Glomerular endothelial cell (primary cell): Measurements from ENCODE around the gene HOXA5. TPM values are rescaled to one million over a fixed set of nuclear protein-coding genes. Genes with fewer than 3 reads are reported as not detected.

Experiments used
- DNase-seq: peaks from one replicate; pipeline ENCODE4 v3.0.0-alpha.2; 2011; ENCODE audit warnings: low read depth, low spot score; ENCODE audit errors: extremely low read depth
- total RNA-seq: library from RNA; depleted of rRNA; stranded (reverse); fragments of >200 nt; gene quantifications from 2 replicates; pipeline ENCODE4 v1.2.3, GENCODE V29; 2015

The HOXA5 gene
- total RNA-seq, 1 donor from 2014 or later = 34.5 TPM

DNA sequence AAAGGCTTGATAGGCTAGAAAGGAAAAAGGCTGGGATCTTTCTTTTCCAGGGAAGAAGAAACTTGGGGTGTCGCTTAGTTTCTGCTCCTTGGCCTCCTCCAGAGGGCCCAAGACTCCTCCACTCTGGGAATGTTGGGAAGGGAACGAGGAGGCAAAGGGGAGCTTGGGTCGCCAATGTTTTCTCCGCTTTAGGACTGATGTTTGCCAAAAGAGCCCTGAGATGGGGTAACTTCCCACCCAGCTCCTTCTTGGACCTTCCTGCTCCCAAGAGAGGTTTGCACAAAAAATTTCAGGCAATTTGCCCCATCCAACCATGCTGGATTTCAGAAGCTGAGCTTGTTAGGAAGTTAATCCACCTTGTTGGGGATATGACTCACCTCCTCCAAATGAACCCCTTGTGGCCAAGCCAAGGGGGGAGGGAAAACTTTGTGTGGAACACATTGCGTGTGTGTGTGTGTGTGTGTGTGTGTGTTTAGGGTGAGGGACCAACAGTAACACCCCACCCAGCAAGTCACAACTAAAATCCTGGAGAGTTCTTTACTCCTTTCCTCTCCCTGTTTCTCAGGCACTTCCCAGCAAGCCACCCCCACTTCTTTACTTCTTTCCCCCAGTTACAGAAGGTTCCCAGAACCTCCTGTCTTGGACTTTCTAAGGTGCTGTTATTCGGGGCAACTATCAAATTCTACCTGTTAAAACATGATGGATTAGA, 32.3 kb downstream of the HOXA5 start:
- DNase-seq = no peak

DNA sequence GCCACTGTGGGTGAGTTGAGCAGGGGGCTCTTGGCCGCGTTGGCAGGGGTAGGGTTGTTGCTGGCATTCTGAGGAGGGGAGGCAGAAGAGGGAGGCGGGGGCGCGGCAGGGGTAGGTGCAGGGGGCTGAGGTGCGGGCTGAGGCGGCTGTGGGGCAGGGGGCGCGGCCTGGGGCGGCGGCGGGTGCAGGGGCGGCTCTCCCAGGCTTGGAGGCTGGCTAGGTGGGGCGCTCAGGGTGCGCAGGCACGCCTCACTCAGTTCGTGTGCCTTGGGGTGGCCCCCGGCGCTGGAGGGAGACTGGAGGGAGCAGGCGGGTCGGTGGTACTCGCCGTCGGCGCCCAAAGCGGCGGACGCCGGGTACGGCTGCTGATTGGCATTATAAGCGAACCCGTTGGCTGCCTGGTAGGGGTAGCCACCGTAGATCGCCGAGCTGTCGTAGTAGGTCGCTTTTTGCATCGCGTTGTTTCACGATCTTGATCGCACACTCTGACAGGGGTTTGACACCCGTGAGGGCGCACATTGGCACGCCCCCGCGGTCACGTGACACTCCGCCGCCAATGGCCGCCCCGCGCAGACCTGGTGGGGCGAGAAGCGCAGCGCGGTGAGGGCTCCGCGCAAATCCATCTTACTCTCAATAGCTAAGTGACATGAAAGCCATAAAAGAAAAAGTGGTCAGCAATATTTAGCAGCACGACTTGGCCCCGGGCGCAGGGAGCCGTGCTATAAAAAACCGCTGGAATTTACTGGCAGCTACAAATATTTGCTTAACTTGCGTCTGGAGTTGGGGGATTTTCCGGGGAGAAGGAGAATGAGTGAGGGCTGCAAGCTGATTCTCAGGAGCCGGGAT, 33.1 kb downstream of the HOXA5 start:
- no peak for DNase-seq

DNA sequence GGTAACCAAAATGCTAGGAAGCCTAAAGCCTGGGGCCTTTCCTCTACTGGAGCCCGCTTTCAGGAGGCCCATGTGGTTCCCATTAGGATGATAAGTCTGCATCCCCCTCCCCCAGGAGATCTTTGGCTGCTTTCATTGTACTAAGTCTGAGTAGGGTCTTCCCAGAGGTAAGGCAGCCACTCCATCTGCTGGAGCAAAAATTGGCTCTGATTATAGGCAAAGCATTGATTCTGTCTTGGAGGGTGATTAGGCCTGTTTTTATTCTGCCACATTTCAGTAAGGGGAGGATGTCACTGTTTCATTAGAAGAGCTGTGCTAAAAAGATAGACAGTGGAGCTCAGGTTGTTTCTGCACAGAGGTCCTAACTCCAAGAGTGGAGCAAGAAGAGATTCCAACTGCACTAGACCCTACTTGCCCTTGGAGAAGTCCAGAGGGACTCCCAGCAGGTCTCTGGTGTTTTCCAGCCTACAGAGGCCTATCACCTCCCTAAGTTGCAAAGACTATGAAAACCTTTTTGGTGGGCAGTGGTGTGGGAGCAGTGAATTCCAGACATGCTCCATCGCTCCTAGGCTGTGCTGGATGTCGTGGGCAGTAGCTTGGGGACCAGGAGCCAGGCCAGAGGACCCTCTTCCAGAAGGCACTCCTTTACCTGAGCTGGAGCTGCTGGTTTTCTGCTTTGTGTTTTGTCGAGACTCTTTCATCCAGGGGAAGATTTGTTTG, 33.9 kb downstream of the HOXA5 start:
- DNase-seq = no peak

DNA sequence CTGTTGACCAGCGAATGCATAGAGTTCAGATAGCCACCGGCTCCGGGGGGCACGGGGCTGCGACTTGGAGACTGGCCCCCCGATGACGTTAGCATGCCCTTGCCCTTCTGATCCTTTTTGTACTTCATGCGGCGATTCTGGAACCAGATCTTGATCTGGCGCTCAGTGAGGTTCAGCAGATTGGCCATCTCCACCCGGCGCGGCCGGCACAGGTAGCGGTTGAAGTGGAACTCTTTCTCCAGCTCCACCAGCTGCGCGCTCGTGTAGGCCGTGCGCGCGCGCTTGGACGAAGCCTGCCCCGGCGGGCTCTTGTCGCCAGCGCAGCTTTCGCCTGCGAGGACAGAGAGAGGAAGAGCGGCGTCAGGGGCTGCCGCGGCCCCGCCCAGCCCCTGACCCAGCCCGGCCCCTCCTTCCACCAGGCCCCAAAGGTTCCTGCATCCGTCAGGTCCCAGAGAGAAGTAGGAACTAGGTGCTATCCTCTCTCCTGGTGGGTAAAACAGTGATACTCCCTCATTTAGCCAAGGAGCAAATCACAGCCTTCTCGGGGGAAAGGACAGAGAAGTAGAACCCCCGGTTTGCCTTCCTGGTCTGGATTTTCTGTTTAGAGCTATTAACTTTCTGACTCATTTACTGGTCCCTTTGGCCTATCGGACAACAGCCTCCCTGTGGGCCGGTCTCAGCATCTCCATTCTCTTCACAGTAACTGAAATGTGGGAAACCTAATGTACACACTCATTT, 34.9 kb downstream of the HOXA5 start:
- no peak for DNase-seq

DNA sequence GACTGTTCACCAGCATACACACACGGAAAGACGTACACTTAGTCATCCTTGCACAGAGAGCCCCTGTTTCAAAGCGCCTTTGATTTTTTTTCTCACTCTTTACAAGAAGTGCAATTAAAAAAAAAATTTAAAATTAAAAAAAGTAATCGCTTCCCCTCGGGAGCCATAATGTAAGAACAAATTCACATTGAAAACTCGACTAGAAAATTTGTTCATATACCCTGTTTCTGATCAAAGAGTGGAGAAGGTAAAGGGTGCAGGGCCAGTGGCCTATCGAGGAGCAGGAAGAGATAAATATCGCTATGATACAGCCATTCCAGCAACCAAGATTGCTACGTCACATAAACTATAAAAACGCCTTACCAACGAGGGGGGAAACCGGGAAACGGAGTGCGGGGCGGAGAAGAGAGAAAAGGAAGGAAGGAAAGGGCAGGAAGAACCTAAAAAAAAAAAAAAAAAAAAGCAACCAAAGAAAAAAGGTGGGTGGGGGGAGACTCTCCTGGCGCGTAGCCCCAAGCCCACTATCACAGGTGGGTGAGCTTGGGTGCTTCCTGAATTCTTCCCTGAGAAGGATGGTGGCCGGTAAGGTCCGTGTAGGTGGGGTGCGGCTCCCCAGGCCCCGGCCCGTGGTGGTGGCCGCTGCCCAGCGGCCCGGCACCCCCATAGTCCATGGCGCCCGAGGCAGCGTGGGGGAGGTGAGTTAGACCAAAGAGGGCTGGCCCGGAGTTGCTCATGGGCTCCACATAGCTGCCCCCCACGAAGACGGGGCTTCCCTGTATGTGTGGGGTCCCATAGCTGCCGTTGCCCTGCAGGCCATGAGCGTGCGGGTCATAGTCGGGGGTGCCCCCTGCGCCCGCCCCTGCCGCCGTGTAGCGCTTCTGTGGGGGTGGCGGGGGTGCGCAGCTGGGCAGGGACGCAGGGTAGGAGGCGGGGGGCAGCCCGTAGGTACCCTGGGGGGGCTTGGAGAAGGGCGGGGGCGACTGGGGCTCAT, 35.8 kb downstream of the HOXA5 start:
- no peak for DNase-seq

DNA sequence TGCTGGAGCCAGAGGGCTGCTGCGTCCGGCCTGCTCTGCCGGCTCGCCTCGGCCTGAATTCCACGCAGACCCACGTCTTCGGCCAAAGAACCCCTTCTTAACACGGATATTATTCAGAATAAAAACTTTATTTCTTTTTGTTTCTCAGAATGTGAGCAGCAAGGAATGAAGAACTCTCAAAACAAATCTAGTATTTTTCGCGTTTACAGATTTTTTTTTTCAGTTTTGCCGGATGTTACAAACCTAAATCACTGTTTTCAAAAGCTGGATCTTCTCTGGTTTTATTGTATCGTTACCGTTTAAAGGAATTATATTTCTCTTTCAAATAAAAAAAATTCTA, 36.6 kb downstream of the HOXA5 start:
- no peak for DNase-seq

DNA sequence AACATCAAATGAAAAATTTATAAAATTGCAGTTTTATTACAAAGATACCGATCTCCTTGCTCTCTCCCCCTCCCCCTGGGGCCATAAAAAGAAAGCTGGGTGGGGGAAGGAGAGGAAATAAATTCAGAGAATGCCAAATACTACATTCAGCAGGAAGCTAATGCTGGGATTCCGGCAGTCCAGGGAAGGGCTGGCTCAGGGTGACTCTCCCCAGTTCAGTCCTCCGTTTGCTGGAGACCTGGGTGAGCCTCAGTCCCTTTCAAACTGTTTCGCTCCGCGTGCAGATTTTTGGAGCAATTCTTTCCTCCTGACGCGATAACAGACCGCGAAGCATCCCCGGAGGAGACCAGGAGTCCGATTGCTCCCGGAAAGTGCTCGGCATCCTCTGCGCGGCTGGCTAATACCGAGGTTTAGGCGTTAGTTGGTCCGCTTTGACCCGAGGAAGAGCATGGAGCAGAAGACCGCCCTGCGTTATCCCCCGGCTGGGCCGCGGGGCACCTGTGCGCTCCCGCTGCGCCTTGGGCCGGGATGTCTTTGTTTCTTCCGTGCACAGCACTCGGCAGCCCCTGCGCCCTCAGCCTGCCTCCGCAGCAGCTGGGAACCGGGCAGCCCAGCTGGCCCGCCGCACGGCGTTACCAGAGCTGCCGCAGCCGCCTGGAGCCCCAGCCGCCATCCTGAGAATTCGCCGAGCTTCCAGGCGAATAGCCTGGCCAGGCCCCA, 37.1 kb downstream of the HOXA5 start:
- no peak for DNase-seq

DNA sequence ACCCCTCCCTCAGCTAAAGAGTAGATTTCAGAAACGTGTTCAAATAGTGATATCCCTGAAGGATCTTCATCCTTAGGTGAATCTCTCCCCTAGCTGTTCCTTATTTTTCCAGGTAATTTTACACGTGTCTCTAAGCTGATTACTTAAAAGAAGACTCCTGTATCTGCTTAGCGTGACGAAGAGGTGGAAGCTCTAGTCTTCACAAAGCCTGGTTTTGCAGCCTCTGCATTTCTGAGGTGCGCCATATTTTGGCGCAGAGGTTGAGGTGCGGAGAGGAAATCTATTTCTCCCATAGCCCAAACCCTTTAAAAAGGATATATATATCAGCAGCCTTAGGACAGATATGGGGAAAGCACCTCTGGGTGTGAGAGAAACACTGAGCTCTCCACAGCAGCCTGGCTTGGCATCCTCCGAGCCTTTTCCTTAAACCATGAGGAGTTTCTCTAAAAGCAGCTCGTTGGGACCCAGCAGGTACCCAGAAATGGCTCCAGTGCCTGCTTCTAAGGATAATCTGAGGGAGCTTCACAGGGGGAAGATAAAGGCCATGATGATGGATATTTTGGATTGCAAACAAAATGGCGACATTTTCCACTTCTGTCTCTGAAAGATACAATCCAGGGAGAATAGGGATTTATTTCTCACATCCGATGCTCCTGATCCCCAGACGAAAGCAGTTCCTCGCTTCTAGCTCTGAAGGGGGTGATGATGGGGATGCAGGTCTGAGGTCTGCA, 38.0 kb downstream of the HOXA5 start:
- no peak for DNase-seq

DNA sequence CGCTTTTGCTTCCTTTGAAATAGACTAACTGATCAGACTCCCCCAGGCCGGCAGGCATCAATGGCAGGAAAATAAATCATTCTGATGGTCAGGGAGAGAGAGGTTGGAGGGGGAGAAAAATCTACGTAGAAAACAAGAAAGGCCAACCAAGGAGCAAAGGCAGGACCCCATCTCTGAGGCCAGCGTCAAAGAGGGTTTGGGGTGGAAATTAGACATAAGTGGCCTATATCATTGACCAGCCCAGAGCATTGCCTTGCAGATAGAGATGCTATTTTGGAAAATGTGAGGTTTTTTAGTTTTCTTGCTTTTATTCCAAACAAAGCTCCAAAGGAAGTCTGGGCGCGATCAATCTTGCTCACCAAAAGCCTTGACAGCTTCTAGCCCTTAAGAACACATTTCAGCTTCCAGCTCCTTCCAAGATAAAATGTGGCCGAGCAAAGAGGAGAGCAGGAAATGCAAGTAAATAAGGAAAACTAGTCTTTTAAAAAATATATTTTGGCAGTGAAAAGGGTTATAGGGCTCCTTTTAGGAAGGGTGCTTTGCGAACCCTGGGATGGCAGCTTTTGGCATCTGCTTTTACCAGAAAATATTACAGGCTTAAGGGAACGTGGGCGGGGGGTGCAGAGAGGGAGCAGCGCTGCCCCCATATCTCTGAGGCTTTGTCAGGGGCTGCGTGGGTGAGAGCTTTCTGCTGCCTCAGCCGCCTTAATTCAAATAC, 39.0 kb downstream of the HOXA5 start:
- no peak for DNase-seq

DNA sequence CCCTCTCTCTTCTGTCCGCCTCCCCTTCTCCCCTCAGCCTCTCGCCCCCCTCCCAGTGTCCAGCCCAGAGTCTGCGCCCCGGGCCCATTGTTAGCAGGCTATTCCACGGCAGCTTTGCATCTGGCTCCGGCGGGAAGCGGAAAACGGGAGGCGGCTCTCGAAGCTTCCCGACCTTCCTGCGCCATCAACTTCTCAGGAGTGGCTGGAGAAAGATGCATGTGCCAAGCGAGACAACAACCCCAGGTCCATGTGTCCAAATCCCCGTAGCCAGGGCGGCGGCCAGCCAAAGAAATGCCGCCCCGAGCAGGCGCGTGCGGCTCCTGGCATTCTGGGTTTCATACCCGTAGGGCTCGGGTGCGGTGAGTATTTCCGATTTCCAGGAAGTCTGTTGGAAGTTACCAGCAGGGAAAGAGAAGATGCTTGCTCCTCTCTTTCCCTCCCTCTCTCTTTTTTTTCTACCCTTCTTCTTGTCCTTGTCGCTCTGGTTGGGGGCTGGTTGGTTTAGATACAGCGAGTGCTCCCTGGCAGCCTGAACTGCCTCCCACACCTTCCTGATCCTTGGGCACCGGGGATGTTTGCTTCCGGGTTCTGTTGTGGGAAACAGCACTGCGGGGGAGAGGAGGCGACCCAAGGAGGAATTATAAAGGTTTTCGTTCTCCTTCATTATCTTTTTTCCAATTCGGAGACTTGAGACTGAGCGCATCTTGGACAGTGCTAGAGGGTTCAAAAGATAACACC, 39.8 kb downstream of the HOXA5 start:
- no peak for DNase-seq

DNA sequence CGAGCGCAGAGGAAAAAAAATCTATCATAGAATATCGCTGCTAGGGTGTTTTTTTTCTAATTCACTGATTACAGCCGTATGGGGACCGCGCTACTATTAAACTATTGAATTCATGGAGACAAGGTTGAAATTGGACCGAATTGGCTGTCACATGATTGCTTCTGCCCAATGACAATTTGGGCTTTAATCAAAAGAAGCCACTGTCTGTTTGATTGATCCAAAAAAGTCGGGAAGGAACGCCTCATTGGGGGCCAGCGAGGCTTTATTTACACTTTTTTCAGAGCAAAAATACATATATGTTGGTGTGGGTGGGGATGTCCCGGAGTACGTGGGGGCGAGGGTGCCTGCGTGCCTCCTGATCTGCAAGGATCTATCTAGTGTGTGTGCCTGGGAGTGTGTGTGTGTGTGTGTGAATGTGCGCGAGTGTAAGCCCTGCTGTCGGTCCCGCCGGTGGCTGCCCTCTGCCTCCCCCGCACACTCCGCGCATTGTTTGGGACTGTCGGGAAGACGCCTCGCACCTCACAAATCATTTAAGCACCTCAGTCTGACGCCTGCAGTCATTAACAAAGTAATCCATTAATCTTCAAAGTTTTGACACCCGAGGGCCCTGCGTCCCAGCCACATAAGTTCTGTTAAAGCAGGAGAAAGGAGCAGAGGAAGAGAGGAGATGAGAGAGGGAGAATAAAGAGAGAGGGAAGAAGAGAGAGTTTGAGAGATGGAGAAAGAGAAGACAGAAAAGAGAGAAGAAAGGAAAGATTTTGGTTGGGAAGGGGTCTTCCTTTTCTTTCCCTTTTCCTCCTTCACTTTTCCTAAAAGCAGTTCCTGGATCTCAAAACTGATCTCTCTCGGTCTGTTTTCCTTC, 40.7 kb downstream of the HOXA5 start, which contains the start of gene HOXA2:
HOXA2 (minus strand) TSS at position 103 of the 862 bp plus-strand sequence. CDS start 183 bp downstream, outside the sequence.
- DNase-seq = no peak

DNA sequence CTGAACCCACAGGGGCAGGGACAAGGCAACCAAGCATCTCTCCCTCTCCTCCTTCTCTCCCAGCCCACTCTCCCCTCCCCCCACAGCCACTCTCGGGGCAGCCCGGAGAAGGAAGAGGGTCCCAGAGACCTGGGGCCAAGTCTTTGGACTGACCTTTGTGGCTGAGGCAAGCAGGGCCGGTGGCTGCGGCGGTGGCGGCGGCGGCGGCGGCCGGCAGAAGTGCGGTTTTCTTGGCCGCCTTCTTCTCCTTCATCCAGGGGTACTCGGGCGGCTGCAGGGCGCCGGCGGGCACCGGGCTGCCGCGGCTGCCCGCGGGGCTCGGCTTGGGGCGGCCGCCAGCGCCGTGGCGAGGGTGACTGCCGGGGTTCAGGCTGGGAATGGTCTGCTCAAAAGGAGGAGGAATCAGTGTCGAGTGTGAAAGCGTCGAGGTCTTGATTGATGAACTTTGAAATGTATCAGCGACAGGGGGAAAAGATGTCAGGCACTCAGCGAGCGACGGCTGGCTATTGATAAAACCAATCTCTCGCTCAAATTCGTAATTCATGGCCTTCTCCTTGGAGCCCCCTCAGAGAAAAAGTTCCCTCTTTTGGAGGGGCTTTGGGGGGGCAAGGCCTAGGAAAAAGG, 41.4 kb downstream of the HOXA5 start:
- DNase-seq = no peak

DNA sequence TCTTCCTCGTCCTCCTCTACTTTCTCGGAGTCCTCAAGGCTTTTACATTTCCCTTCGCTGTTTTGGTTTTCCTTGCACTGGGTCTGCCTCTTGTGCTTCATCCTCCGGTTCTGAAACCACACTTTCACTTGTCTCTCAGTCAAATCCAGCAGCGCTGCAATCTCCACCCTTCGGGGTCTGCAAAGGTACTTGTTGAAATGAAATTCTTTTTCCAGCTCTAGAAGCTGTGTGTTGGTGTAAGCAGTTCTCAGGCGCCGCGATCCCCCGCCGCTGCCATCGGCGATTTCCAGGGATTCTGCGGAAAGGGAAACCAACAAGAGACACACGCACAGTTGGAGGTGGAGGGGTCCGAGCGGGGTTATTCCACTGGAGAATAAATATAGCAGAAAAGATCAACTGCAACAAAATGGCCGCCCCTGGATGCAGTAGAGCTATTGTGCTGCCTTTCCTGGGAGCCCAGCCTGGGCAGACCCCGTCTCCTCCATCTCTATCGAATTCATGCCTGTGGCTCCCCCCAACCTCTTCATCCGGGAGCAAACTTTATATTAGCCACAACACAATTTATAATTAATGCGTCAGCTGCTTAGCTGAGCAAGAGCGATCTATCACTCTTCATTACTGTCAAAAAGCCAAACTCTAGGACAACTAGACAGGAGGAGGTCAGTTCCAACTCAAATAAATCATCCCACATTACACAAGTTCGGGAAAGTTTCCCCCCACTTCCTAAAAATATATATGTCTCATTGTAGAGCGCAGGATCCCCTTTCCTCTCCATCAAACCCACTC, 42.1 kb downstream of the HOXA5 start:
- no peak for DNase-seq

DNA sequence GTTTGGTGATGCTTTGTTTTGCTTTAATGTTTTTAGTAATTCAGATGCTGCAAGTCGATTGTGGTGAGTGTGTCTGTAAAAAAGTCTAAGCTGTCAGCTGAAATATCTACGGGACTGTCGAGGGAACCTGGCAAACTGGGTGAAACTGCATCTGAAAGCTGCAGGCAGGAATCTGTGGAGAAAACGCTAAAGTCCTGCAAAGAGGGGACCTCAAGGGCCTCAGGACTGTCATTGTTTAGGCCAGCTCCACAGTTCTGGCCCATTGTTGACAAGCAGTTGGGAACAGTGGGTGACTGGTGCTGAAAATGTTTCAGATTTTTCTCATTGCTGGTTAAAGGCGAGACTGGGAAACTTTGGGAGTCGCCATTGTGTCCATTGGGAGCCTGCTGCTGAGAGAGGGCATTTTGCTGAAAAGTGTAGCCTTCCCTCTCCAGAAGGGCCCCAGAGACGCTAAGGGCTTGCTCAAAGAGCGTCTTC, 42.7 kb downstream of the HOXA5 start:
- DNase-seq = no peak
